Body of pancreas (tissue), 4 donors: ENCODE results near the gene PDLIM5.

Experiments
- CTCF ChIP-seq, 7 experiments: fragments of 450-650 bp in 4 of 7; fragments of 200-600 bp in 3 of 7; sonication (generic) in 3 of 7; IDR thresholded peaks; one replicate each; pipeline ENCODE4 v1.5.1; 2016 to 2019; ENCODE audit warnings: antibody characterized with exemption in 7 of 7
- POLR2A ChIP-seq, 3 donors: fragments of 450-650 bp; IDR thresholded peaks; one replicate each; pipeline ENCODE4 v1.6.1; 2016; ENCODE audit warnings: antibody characterized with exemption in 3 of 3, mild to moderate bottlenecking in 2 of 3

GRCh38 chr4:94491322-94491721 is 39.6 kb downstream of the PDLIM5 start:
- no peak for TF ChIP-seq POLR2A (IDR thresholded peaks at IDR 0.05)
- no peak for TF ChIP-seq CTCF (IDR thresholded peaks at IDR 0.05)
